Stimulated activated CD4-positive, alpha-beta T cell treated with anti-CD3 and anti-CD28 coated beads, Interleukin-15, amount 100 ng/mL, for 1 hour (primary cell): ENCODE data around the gene PMP22.
"Not testable (repeated sequence)": the region's sequence is repeated elsewhere in the genome, so short reads cannot be mapped to it uniquely, and the experiment has no call there.

Experiments used
- DNase-seq, 2 donors: peaks; one replicate each; pipeline ENCODE4 v3.0.0-alpha.2; 2020; ENCODE audit warnings: low read depth in 1 of 2, low spot score in 1 of 2

Gene PMP22

GRCh38 chr17:15213381-15214087, 51.6 kb downstream of the PMP22 start:
- no peak for DNase-seq

- no peak for DNase-seq
Measured at GRCh38 chr17:15210247-15210646, 54.9 kb downstream of the PMP22 start.

- not testable (repeated sequence) for DNase-seq
Measured at GRCh38 chr17:15203062-15203461, 62.1 kb downstream of the PMP22 start.

GRCh38 chr17:15200574-15200973, 64.6 kb downstream of the PMP22 start:
- DNase-seq, result not testable (repeated sequence)

GRCh38 chr17:15197229-15197628, 67.9 kb downstream of the PMP22 start:
- no peak for DNase-seq

- no peak for DNase-seq
Measured at GRCh38 chr17:15194859-15195277, 70.3 kb downstream of the PMP22 start.

GRCh38 chr17:15185625-15185991, 79.5 kb downstream of the PMP22 start:
- DNase-seq, result no peak

GRCh38 chr17:15184872-15185624, 80.1 kb downstream of the PMP22 start:
- DNase-seq, result no peak

- DNase-seq, result no peak
Measured at GRCh38 chr17:15181816-15182215, 83.3 kb downstream of the PMP22 start.

- DNase-seq, result no peak
Measured at GRCh38 chr17:15181333-15181732, 83.8 kb downstream of the PMP22 start.

GRCh38 chr17:15180121-15180561, 85.0 kb downstream of the PMP22 start:
- no peak for DNase-seq
